ENCODE results near the gene SPO11. TPM values are rescaled to one million over a fixed set of nuclear protein-coding genes. Genes with fewer than 3 reads are reported as not detected.

SPO11 gene
- total RNA-seq, 1 donor from 2014 or later, result not detected

DNA sequence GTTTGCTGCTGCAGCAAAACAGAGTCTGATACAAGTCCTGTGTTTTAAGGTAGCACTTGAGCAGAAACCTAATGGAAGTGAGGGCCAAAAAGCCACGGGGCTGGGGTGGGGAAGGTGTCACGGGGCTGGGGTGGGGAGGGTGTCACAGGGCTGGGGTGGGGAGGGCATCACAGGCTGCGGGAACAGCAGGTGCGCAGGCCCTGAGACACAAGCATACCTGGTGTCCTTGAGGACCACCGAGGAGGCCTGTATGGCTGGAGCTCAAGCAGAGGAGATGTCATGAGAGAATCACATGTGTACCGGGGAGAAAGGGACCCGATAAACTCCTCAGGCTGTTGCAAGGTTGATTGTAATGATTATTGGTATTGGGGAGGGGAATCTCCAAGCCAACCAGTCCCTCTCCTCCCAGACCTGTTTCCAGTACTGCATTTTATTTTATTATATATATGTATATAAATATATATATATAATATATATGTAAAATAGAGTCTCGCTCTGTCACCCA is 13.6 kb upstream of the SPO11 start:
- Mint-ChIP-seq H3K4me3 (no peak overlapping the region), H3K27me3 (peaks cover 28% of the 10 kb centered on the region), H3K9me3 (no peaks in the 10 kb centered on the region), H3K27ac (no peak overlapping the region), H3K36me3 (ENCODE audit: low read depth) (no peaks in the 10 kb centered on the region), H3K4me1 (no peaks in the 10 kb centered on the region)
- DNase-seq (no peak), ATAC-seq (ENCODE audit: low read depth) (no peak)
- TF ChIP-seq, protein P1, sequence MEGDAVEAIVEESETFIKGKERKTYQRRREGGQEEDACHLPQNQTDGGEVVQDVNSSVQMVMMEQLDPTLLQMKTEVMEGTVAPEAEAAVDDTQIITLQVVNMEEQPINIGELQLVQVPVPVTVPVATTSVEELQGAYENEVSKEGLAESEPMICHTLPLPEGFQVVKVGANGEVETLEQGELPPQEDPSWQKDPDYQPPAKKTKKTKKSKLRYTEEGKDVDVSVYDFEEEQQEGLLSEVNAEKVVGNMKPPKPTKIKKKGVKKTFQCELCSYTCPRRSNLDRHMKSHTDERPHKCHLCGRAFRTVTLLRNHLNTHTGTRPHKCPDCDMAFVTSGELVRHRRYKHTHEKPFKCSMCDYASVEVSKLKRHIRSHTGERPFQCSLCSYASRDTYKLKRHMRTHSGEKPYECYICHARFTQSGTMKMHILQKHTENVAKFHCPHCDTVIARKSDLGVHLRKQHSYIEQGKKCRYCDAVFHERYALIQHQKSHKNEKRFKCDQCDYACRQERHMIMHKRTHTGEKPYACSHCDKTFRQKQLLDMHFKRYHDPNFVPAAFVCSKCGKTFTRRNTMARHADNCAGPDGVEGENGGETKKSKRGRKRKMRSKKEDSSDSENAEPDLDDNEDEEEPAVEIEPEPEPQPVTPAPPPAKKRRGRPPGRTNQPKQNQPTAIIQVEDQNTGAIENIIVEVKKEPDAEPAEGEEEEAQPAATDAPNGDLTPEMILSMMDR (IDR thresholded peaks at IDR 0.05), result no peak
- CTCF ChIA-PET, result no interaction called here
- POLR2A ChIA-PET, result no interaction called here
- intact Hi-C loops (cut with micrococcal nuclease), result no loop called here

DNA sequence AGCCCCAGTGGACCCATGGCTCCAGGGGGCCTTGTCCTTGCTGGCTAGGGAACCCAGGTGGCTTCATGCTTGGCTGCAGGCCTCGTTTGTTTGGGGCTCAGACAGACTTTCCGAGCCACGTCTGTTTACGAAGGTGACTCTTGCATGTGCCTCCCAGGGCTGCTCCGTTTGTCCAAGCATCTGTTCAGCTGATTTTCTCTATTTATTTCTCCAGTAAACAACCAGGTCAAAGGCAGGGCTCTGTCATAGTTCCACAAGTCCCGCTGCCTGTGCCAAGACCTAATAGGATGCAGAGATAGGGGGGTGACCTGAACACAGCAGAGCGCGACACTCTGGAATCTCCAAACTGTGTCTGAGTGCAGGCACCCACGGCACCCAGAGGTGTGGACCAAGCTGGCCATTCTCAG is 12.8 kb upstream of the SPO11 start:
- no peaks in the 10 kb centered on the region for H3K36me3 Mint-ChIP-seq (ENCODE audit: low read depth)
- CTCF ChIA-PET, result no interaction called here
- H3K27me3 Mint-ChIP-seq, result peaks cover 35% of the 10 kb centered on the region
- POLR2A ChIA-PET, result no interaction called here
- intact Hi-C loops (cut with micrococcal nuclease), result no loop called here
- H3K27ac Mint-ChIP-seq, result no peak overlapping the region
- TF ChIP-seq, protein P1 (IDR thresholded peaks at IDR 0.05), result no peak
- no peak for ATAC-seq (ENCODE audit: low read depth)
- no peaks in the 10 kb centered on the region for H3K4me1 Mint-ChIP-seq
- no peaks in the 10 kb centered on the region for H3K9me3 Mint-ChIP-seq
- H3K4me3 Mint-ChIP-seq, result no peak overlapping the region
- DNase-seq, result no peak

DNA sequence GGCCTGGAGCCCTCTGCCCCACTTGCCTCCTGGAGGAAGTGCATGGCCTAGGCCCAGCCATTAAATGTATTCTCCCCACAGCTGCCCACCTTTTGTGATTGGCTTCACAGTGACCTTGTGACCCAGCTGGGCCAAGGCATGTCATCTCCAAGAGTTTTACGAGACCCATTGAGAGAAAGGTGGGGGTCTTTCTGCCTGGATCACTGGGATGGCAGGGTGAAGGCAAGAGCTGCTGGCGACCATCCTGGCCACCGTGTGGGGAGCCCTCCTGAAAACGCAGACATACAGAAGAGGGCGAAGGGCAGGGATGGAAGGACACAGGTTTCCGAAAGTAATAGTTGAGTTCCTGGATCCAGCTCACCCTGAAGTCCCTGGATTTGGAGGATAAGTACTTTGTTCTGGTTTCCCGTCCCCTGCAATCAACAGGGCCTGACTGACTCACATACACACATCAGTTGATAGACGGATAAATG is 12.3 kb upstream of the SPO11 start:
- Mint-ChIP-seq H3K36me3 (ENCODE audit: low read depth) (no peaks in the 10 kb centered on the region), H3K9me3 (no peaks in the 10 kb centered on the region), H3K27ac (no peak overlapping the region), H3K4me3 (no peak overlapping the region), H3K27me3 (peaks cover 38% of the 10 kb centered on the region), H3K4me1 (no peaks in the 10 kb centered on the region)
- TF ChIP-seq, protein P1 (IDR thresholded peaks at IDR 0.05), result no peak
- no peak for DNase-seq
- ATAC-seq (ENCODE audit: low read depth), result no peak
- POLR2A ChIA-PET, result no interaction called here
- intact Hi-C loops (cut with micrococcal nuclease), result no loop called here
- CTCF ChIA-PET, result no interaction called here

DNA sequence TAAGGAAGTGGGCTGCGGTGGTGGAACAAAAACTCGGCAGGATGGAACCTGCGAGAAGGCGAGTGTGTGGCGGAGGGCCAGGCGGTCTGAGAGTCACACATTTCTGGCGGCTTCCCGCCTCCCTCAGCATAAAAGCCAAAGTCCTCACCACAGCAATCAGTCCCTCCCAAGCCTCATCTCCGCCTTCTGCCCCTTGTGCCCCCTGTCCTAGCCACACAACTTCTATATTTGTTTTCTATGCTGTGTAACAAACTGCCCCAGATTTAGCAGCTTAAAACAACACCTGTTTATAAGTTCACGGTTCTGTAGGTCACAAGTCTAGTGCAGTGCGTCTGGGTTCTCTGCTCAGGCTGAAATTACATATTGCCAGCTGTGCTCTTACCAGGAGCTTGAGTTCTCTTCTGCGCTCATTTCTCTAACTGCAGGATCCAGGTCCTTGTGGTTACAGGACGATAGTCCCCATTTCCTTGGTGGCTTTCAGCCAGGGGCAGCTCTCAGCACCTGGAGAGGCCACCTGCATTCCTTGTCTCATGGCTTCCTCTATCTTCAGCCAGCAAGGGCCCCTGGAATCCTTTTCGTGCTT is 11.7 kb upstream of the SPO11 start:
- H3K9me3 Mint-ChIP-seq, result no peaks in the 10 kb centered on the region
- H3K27ac Mint-ChIP-seq, result no peak overlapping the region
- H3K4me3 Mint-ChIP-seq, result no peak overlapping the region
- no peaks in the 10 kb centered on the region for H3K36me3 Mint-ChIP-seq (ENCODE audit: low read depth)
- TF ChIP-seq, protein P1 (IDR thresholded peaks at IDR 0.05), result no peak
- ATAC-seq (ENCODE audit: low read depth), result no peak
- intact Hi-C loops (cut with micrococcal nuclease), result no loop called here
- H3K27me3 Mint-ChIP-seq, result peaks cover 43% of the 10 kb centered on the region
- ChIA-PET POLR2A (no interaction called here), CTCF (no interaction called here)
- H3K4me1 Mint-ChIP-seq, result no peaks in the 10 kb centered on the region
- DNase-seq, result no peak

DNA sequence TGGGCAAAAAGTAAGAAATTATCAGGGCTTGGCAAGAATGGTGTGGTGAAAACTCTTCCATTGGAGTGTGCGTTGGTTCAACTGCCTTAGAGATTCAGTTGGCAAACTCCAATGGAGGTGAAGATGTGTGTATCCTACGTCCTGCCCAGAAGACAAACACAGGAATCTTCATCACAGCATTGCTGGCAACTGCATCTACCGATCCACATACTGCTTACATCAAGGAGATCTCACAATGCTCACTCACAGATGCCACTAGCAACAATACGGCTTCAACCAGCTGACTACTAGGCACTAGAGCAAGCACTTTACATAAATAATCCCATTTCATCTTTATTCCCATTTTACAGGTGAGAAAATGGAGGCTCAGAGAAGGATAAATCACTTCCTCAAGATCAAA is 10.0 kb upstream of the SPO11 start:
- no peak for ATAC-seq (ENCODE audit: low read depth)
- POLR2A ChIA-PET, result no interaction called here
- Mint-ChIP-seq H3K4me1 (no peaks in the 10 kb centered on the region), H3K4me3 (no peak overlapping the region), H3K9me3 (no peaks in the 10 kb centered on the region), H3K27ac (no peak overlapping the region), H3K27me3 (peaks cover 49% of the 10 kb centered on the region), H3K36me3 (ENCODE audit: low read depth) (no peaks in the 10 kb centered on the region)
- CTCF ChIA-PET, result no interaction called here
- TF ChIP-seq, protein P1 (IDR thresholded peaks at IDR 0.05), result no peak
- intact Hi-C loops (cut with micrococcal nuclease), result no loop called here
- no peak for DNase-seq

Measured in activated B cell treated with CpG ODN at 0.5 μM for 24 hours (primary cell).